Adrenal gland (tissue), 5 donors: ENCODE measurements around the gene PTPRE.

Experiments
- CTCF ChIP-seq, 6 experiments: fragments of 450-650 bp in 4 of 6; fragments of 200-600 bp in 2 of 6; sonication (generic) in 1 of 6; IDR thresholded peaks; 1 replicate in 5 of 6; 2 replicates in 1 of 6; pipeline versions ENCODE4 v1.5.1 to v1.8.0; 2016 to 2021; ENCODE audit warnings: antibody characterized with exemption in 6 of 6, mild to moderate bottlenecking in 2 of 6, moderate library complexity in 1 of 6
- POLR2A ChIP-seq, 2 donors: fragments of 450-650 bp; IDR thresholded peaks; one replicate each; pipeline ENCODE4 v1.6.1; 2017; ENCODE audit warnings: antibody characterized with exemption in 2 of 2, mild to moderate bottlenecking in 2 of 2, moderate library complexity in 1 of 2
- donor health status: DM: no; HTN: no; CAD: no.

- TF ChIP-seq CTCF (IDR thresholded peaks at IDR 0.05) (no peak), POLR2A (IDR thresholded peaks at IDR 0.05) (no peak)
Observed at GRCh38 chr10:128028508-128029289, 121.8 kb downstream of the PTPRE start.
